Esophagus squamous epithelium (tissue), 4 donors: ENCODE results near the gene SLC18A2.

Experiments used
- CTCF ChIP-seq, 6 experiments: fragments of 450-650 bp in 4 of 6; fragments of 200-600 bp in 2 of 6; sonication (generic) in 2 of 6; IDR thresholded peaks; one replicate each; pipeline ENCODE4 v1.5.1; 2016 to 2019; ENCODE audit warnings: antibody characterized with exemption in 6 of 6, mild to moderate bottlenecking in 4 of 6, moderate library complexity in 4 of 6
- POLR2A ChIP-seq, 4 donors: fragments of 450-650 bp; IDR thresholded peaks; one replicate each; pipeline ENCODE4 v1.6.1; 2017; ENCODE audit warnings: antibody characterized with exemption in 4 of 4, mild to moderate bottlenecking in 4 of 4, moderate library complexity in 3 of 4

- TF ChIP-seq CTCF (IDR thresholded peaks at IDR 0.05) (no peak), POLR2A (IDR thresholded peaks at IDR 0.05) (no peak)
Observed at GRCh38 chr10:117277675-117278074, 36.8 kb downstream of the SLC18A2 start.
